Neural cell (in vitro differentiated cells): ENCODE measurements around the gene SGCD. TPM values are rescaled to one million over a fixed set of nuclear protein-coding genes. Genes with fewer than 3 reads are reported as not detected.

ENCODE experiments used
- H2AFZ ChIP-seq: fragments of 200-600, 300-800 bp; sonication (generic), shearing (Covaris generic); 2 replicates; pipeline ENCODE4 v1.6.0; 2014; ENCODE audit warnings: low read depth, mild to moderate bottlenecking, antibody characterized with exemption, low read length, moderate library complexity
- H3F3A ChIP-seq: fragments of 200-600 bp; shearing (Covaris generic); 2 replicates; pipeline ENCODE4 v1.6.1; 2016; ENCODE audit warnings: mild to moderate bottlenecking, moderate library complexity, mixed read lengths, antibody characterized with exemption, low read length; ENCODE audit not compliant: insufficient read depth, poor library complexity, severe bottlenecking
- H3K27ac ChIP-seq: fragments of 200-600, 300-800 bp; sonication (generic), shearing (Covaris generic); 2 replicates; pipeline ENCODE4 v1.5.1; 2014; ENCODE audit warnings: mild to moderate bottlenecking, low read length, moderate library complexity
- H3K27me3 ChIP-seq: fragments of 300-800, 200-600 bp; sonication (generic), shearing (Covaris generic); 2 replicates; pipeline ENCODE4 v1.6.0; 2014; ENCODE audit warnings: mild to moderate bottlenecking, low read depth, low read length, moderate library complexity; ENCODE audit not compliant: insufficient read depth
- H3K36me3 ChIP-seq: fragments of 300-800, 200-600 bp; sonication (generic), shearing (Covaris generic); 2 replicates; pipeline ENCODE4 v1.5.1; 2014; ENCODE audit warnings: mild to moderate bottlenecking, antibody characterized with exemption, low read length, moderate library complexity; ENCODE audit not compliant: insufficient read depth
- H3K4me2 ChIP-seq: fragments of 300-800, 200-600 bp; sonication (generic), shearing (Covaris generic); 2 replicates; pipeline ENCODE4 v1.6.0; 2014; ENCODE audit warnings: mild to moderate bottlenecking, low read length
- H3K4me3 ChIP-seq: fragments of 300-800, 200-600 bp; sonication (generic), shearing (Covaris generic); 2 replicates; pipeline ENCODE4 v1.5.1; 2014; ENCODE audit warnings: mild to moderate bottlenecking, low read length, moderate library complexity
- H3K79me2 ChIP-seq: fragments of 200-600 bp; shearing (Covaris generic); replicated peaks from 2 replicates; pipeline ENCODE4 v1.6.0; 2014; ENCODE audit warnings: mild to moderate bottlenecking, low read length, moderate library complexity; ENCODE audit not compliant: insufficient read depth
- H3K9ac ChIP-seq: fragments of 300-800, 200-600 bp; sonication (generic), shearing (Covaris generic); 2 replicates; pipeline ENCODE4 v1.6.1; 2016; ENCODE audit warnings: mild to moderate bottlenecking, low read length, mixed read lengths
- H3K9me2 ChIP-seq: fragments of 200-600 bp; shearing (Covaris generic); 2 replicates; pipeline ENCODE4 v1.6.1; 2016; ENCODE audit warnings: mild to moderate bottlenecking, low read length, mixed read lengths; ENCODE audit not compliant: insufficient read depth
- H3K9me3 ChIP-seq: fragments of 200-600, 300-800 bp; sonication (generic), shearing (Covaris generic); 2 replicates; pipeline ENCODE4 v1.6.1; 2016; ENCODE audit warnings: mild to moderate bottlenecking, mixed run types, low read length, moderate library complexity, mixed read lengths
- H4K20me1 ChIP-seq: fragments of 200-600 bp; shearing (Covaris generic); 2 replicates; pipeline ENCODE4 v1.6.1; 2016; ENCODE audit warnings: mild to moderate bottlenecking, mixed run types; ENCODE audit not compliant: insufficient read depth
- EP300 ChIP-seq: fragments of 450-650 bp; conservative IDR thresholded peaks from 2 replicates; pipeline ENCODE4 v1.6.1; 2014; ENCODE audit warnings: antibody characterized with exemption, mild to moderate bottlenecking, moderate library complexity; ENCODE audit not compliant: poor library complexity, severe bottlenecking
- EZH2 ChIP-seq: fragments of 200-600, 300-800 bp; shearing (Covaris generic), sonication (generic); IDR thresholded peaks from 2 replicates; pipeline ENCODE4 v1.6.1; 2014; ENCODE audit warnings: antibody characterized with exemption, low read length, borderline replicate concordance, mild to moderate bottlenecking; ENCODE audit not compliant: insufficient read depth, poor library complexity, severe bottlenecking
- MXI1 ChIP-seq: fragments of 450-650 bp; conservative IDR thresholded peaks from 2 replicates; pipeline ENCODE4 v1.6.1; 2014; ENCODE audit warnings: antibody characterized with exemption, mild to moderate bottlenecking; ENCODE audit not compliant: poor library complexity, severe bottlenecking
- POLR2AphosphoS5 ChIP-seq: IDR thresholded peaks from 2 replicates; pipeline ENCODE4 v1.6.1; 2012
- RAD21 ChIP-seq: fragments of 450-650 bp; conservative IDR thresholded peaks from 2 replicates; pipeline ENCODE4 v1.6.1; 2014; ENCODE audit warnings: antibody characterized with exemption, mild to moderate bottlenecking, moderate library complexity
- SMC3 ChIP-seq: fragments of 450-650 bp; conservative IDR thresholded peaks from 2 replicates; pipeline ENCODE4 v1.6.1; 2014; ENCODE audit warnings: antibody characterized with exemption, mild to moderate bottlenecking, moderate library complexity; ENCODE audit not compliant: poor library complexity
- TAF1 ChIP-seq: IDR thresholded peaks from 2 replicates; pipeline ENCODE4 v1.6.1; 2012; ENCODE audit warnings: low read depth
- polyA plus RNA-seq: library from polyadenylated mRNA; depleted of rRNA; stranded (reverse); fragments of >200 nt; gene quantifications from 2 replicates; pipeline ENCODE4 v1.2.3, GENCODE V29; 2014
- TF ChIP-seq, protein P1 (sequence below): IDR thresholded peaks from 2 replicates; pipeline ENCODE4 v1.6.1; 2012; ENCODE audit warnings: borderline replicate concordance
- TF ChIP-seq, protein P2 (sequence below): fragments of 450-650 bp; IDR thresholded peaks from 2 replicates; pipeline ENCODE4 v1.5.1; 2014; ENCODE audit warnings: antibody characterized with exemption, mild to moderate bottlenecking, moderate library complexity; ENCODE audit not compliant: poor library complexity, severe bottlenecking

The SGCD gene
- polyA plus RNA-seq, 1 donor from 2014 or later: 3.4 TPM

DNA sequence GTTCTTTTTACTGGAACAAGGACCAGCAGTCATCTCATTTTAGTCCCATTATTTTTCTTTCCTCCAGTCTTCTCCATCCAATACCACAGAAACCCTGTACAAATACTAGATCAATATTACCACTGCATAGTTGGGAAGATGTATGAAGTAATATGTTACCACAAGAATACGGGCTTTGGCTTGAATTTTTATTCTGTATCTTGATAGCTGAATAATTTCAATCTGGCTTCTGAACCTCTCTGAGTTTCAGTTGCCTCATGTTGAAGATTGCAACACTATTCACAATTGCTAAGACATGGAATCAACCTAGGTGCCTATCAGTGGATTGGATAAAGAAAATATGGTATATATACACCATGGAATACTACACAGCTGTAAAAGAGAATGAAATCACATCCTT lies 82.9 kb downstream of the SGCD start:
- no peaks in the 10 kb centered on the region for H3K27me3 ChIP-seq
- no peak overlapping the region for H3K9ac ChIP-seq
- H3F3A ChIP-seq: no peaks in the 10 kb centered on the region
- no peak overlapping the region for H3K4me2 ChIP-seq
- TF ChIP-seq, protein P1, sequence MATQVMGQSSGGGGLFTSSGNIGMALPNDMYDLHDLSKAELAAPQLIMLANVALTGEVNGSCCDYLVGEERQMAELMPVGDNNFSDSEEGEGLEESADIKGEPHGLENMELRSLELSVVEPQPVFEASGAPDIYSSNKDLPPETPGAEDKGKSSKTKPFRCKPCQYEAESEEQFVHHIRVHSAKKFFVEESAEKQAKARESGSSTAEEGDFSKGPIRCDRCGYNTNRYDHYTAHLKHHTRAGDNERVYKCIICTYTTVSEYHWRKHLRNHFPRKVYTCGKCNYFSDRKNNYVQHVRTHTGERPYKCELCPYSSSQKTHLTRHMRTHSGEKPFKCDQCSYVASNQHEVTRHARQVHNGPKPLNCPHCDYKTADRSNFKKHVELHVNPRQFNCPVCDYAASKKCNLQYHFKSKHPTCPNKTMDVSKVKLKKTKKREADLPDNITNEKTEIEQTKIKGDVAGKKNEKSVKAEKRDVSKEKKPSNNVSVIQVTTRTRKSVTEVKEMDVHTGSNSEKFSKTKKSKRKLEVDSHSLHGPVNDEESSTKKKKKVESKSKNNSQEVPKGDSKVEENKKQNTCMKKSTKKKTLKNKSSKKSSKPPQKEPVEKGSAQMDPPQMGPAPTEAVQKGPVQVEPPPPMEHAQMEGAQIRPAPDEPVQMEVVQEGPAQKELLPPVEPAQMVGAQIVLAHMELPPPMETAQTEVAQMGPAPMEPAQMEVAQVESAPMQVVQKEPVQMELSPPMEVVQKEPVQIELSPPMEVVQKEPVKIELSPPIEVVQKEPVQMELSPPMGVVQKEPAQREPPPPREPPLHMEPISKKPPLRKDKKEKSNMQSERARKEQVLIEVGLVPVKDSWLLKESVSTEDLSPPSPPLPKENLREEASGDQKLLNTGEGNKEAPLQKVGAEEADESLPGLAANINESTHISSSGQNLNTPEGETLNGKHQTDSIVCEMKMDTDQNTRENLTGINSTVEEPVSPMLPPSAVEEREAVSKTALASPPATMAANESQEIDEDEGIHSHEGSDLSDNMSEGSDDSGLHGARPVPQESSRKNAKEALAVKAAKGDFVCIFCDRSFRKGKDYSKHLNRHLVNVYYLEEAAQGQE: no peak
- TF ChIP-seq EP300 (no peak), RAD21 (no peak), EZH2 (no peak), SMC3 (no peak), MXI1 (no peak), TAF1 (no peak), POLR2AphosphoS5 (no peak)
- TF ChIP-seq, protein P2, sequence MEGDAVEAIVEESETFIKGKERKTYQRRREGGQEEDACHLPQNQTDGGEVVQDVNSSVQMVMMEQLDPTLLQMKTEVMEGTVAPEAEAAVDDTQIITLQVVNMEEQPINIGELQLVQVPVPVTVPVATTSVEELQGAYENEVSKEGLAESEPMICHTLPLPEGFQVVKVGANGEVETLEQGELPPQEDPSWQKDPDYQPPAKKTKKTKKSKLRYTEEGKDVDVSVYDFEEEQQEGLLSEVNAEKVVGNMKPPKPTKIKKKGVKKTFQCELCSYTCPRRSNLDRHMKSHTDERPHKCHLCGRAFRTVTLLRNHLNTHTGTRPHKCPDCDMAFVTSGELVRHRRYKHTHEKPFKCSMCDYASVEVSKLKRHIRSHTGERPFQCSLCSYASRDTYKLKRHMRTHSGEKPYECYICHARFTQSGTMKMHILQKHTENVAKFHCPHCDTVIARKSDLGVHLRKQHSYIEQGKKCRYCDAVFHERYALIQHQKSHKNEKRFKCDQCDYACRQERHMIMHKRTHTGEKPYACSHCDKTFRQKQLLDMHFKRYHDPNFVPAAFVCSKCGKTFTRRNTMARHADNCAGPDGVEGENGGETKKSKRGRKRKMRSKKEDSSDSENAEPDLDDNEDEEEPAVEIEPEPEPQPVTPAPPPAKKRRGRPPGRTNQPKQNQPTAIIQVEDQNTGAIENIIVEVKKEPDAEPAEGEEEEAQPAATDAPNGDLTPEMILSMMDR: no peak
- no peaks in the 10 kb centered on the region for H3K79me2 ChIP-seq
- no peaks in the 10 kb centered on the region for H3K36me3 ChIP-seq
- no peaks in the 10 kb centered on the region for H3K9me2 ChIP-seq
- no peaks in the 10 kb centered on the region for H3K9me3 ChIP-seq
- no peak overlapping the region for H3K4me3 ChIP-seq
- no peak overlapping the region for H2AFZ ChIP-seq
- no peaks in the 10 kb centered on the region for H4K20me1 ChIP-seq
- no peak overlapping the region for H3K27ac ChIP-seq

DNA sequence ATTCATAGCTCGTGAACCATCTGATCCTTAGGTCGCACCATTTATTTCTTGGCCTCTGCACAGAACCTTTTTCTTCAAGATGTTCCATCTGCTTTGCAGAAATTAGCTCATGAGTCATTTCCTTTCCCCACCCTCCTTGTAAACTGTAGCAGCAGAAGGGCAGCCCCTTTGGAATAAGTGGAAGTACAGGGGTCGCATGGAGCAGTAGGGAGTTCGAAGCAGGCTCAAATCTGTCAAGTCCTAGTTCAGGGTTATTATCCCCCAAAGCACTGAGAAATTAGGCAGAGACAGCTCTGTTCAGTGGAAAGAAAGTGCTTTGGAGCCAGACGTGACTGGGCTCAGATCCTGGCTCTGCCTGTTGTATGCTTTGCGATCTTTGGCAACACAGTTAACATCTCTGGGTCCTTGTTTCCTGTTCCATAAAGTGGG lies 84.2 kb downstream of the SGCD start:
- Histone ChIP-seq H3K4me2 (no peak overlapping the region), H2AFZ (no peak overlapping the region)

More for the DNA sequence above, 84.2 kb downstream of the SGCD start:
- no peak for TF ChIP-seq MXI1
- TF ChIP-seq EZH2: no peak
- TF ChIP-seq, protein P1: no peak
- TF ChIP-seq POLR2AphosphoS5: no peak
- TF ChIP-seq TAF1: no peak
- TF ChIP-seq, protein P2: no peak
- no peak for TF ChIP-seq EP300
- TF ChIP-seq RAD21: no peak
- no peak for TF ChIP-seq SMC3
- H3K4me3 ChIP-seq: no peak overlapping the region
- no peaks in the 10 kb centered on the region for H3K9me2 ChIP-seq
- H3K79me2 ChIP-seq: no peaks in the 10 kb centered on the region
- H4K20me1 ChIP-seq: no peaks in the 10 kb centered on the region
- no peaks in the 10 kb centered on the region for H3K27me3 ChIP-seq
- no peaks in the 10 kb centered on the region for H3F3A ChIP-seq
- no peaks in the 10 kb centered on the region for H3K9me3 ChIP-seq
- H3K9ac ChIP-seq: no peak overlapping the region
- no peak overlapping the region for H3K27ac ChIP-seq
- H3K36me3 ChIP-seq: no peaks in the 10 kb centered on the region
